GM19351 (cell line): ENCODE data around the gene ABCG5.

ENCODE experiments used
- ATAC-seq: cut with Tn5 transposase; IDR thresholded peaks from one replicate; pipeline ENCODE4 v1.9.1; 2021; ENCODE audit warnings: mild to moderate bottlenecking, moderate library complexity; ENCODE audit not compliant: unreplicated experiment

The ABCG5 gene

GRCh38 chr2:43838560-43839267 is at the start of gene ABCG5, which contains the start of gene ABCG8:
Gene ABCG5 (minus strand): TSS chr2:43838839. CDS start chr2:43838679, 160 bp downstream.
Gene ABCG8 (plus strand): TSS chr2:43838971. CDS start chr2:43839054, 83 bp downstream.
- no peak for ATAC-seq

GRCh38 chr2:43887176-43887575 is 48.5 kb upstream of the ABCG5 start:
- no peak for ATAC-seq

GRCh38 chr2:43885132-43885632 is 46.5 kb upstream of the ABCG5 start:
- ATAC-seq = no peak

GRCh38 chr2:43884689-43885088 is 46.0 kb upstream of the ABCG5 start:
- ATAC-seq = no peak

GRCh38 chr2:43882312-43882711 is 43.7 kb upstream of the ABCG5 start:
- ATAC-seq = no peak

- no peak for ATAC-seq
Measured at GRCh38 chr2:43880952-43881351, 42.3 kb upstream of the ABCG5 start.

- no peak for ATAC-seq
Measured at GRCh38 chr2:43880471-43880870, 41.8 kb upstream of the ABCG5 start.

GRCh38 chr2:43879261-43879660 is 40.6 kb upstream of the ABCG5 start:
- no peak for ATAC-seq

- peak; percentile 67 for ATAC-seq
Measured at GRCh38 chr2:43877782-43878464, 39.3 kb upstream of the ABCG5 start.

GRCh38 chr2:43874776-43875451 is 36.3 kb upstream of the ABCG5 start:
- no peak for ATAC-seq

GRCh38 chr2:43872151-43872550 is 33.5 kb upstream of the ABCG5 start:
- no peak for ATAC-seq

GRCh38 chr2:43855292-43855691 is 16.7 kb upstream of the ABCG5 start:
- no peak for ATAC-seq

- ATAC-seq = no peak
Measured at GRCh38 chr2:43854671-43855070, 16.0 kb upstream of the ABCG5 start.

GRCh38 chr2:43853141-43854081 is 14.8 kb upstream of the ABCG5 start:
- ATAC-seq = no peak

- no peak for ATAC-seq
Measured at GRCh38 chr2:43852196-43852730, 13.6 kb upstream of the ABCG5 start.

- ATAC-seq = no peak
Measured at GRCh38 chr2:43851011-43851980, 12.7 kb upstream of the ABCG5 start.

GRCh38 chr2:43848214-43848613 is 9.6 kb upstream of the ABCG5 start:
- ATAC-seq = no peak

GRCh38 chr2:43846140-43846793 is 7.6 kb upstream of the ABCG5 start:
- ATAC-seq = no peak

- ATAC-seq = no peak
Measured at GRCh38 chr2:43845181-43845580, 6.5 kb upstream of the ABCG5 start.
